Naive thymus-derived CD4-positive, alpha-beta T cell (primary cell): Measurements from ENCODE around the gene MYZAP. TPM values are rescaled to one million over a fixed set of nuclear protein-coding genes. Genes with fewer than 3 reads are reported as not detected.

Experiments used
- ATAC-seq: fragments of 150-1000 bp; cut with Tn5 transposase; 2 replicates; pipeline ENCODE4 v1.10.0; 2021; ENCODE audit warnings: mild to moderate bottlenecking, moderate library complexity
- CTCF ChIA-PET: fragments of 350-600 bp; sonication (Branson Sonifier 250); formaldehyde crosslinking; loops from one replicate; lab custom pipeline; 2021; ENCODE audit warnings: antibody characterized with exemption; lab: Charles Lee
- POLR2A ChIA-PET: fragments of 350-600 bp; sonication (Branson Sonifier 250); formaldehyde crosslinking; loops from one replicate; lab custom pipeline; 2021; ENCODE audit warnings: antibody characterized with exemption, inconsistent platforms; lab: Charles Lee
- DNase-seq, 9 donors: peaks; one replicate each; pipeline versions ENCODE4 v3.0.0 to v3.0.0-alpha.2; 2020 to 2022; ENCODE audit warnings: mixed read lengths in 1 of 9
- H3K27ac ChIP-seq: one replicate; pipeline ENCODE4 v1.7.0; 2013; ENCODE audit warnings: mild to moderate bottlenecking, low read depth, low read length, moderate library complexity
- H3K27me3 ChIP-seq, 2 donors: one replicate each; pipeline ENCODE4 v1.7.0; 2013; ENCODE audit warnings: low read length in 2 of 2, mild to moderate bottlenecking in 2 of 2, moderate library complexity in 2 of 2; ENCODE audit not compliant: control insufficient read depth in 2 of 2, insufficient read depth in 2 of 2
- H3K36me3 ChIP-seq, 3 experiments: 1 replicate in 2 of 3; 2 replicates in 1 of 3; pipeline ENCODE4 v1.7.0; 2013; ENCODE audit warnings: low read length in 3 of 3, mild to moderate bottlenecking in 3 of 3, moderate library complexity in 1 of 3; ENCODE audit not compliant: insufficient read depth in 3 of 3, control insufficient read depth in 2 of 3
- H3K4me1 ChIP-seq, 2 donors: one replicate each; pipeline ENCODE4 v1.7.0; 2013; ENCODE audit warnings: low read length in 2 of 2, mild to moderate bottlenecking in 2 of 2, moderate library complexity in 1 of 2; ENCODE audit not compliant: control insufficient read depth in 2 of 2, insufficient read depth in 2 of 2
- H3K4me3 ChIP-seq: 2 replicates; pipeline ENCODE4 v1.7.0; 2013; ENCODE audit warnings: mild to moderate bottlenecking, low read length
- H3K9me3 ChIP-seq, 3 experiments: 1 replicate in 2 of 3; 2 replicates in 1 of 3; pipeline ENCODE4 v1.7.0; 2013; ENCODE audit warnings: low read length in 3 of 3; ENCODE audit not compliant: control insufficient read depth in 2 of 3
- H3K27ac Mint-ChIP-seq, 9 donors: one replicate each; pipeline ENCODE4 v1.8.0; 2020 to 2022; ENCODE audit warnings: mixed read lengths in 9 of 9, mild to moderate bottlenecking in 8 of 9, moderate library complexity in 5 of 9, inconsistent platforms in 2 of 9
- H3K27me3 Mint-ChIP-seq, 5 donors: one replicate each; pipeline ENCODE4 v1.8.0; 2021 to 2022; ENCODE audit warnings: mixed read lengths in 5 of 5, mild to moderate bottlenecking in 1 of 5
- H3K36me3 Mint-ChIP-seq, 5 donors: one replicate each; pipeline ENCODE4 v1.8.0; 2020 to 2022; ENCODE audit warnings: mixed read lengths in 5 of 5, mild to moderate bottlenecking in 3 of 5, inconsistent platforms in 1 of 5
- H3K4me1 Mint-ChIP-seq, 7 donors: one replicate each; pipeline ENCODE4 v1.8.0; 2020 to 2022; ENCODE audit warnings: mixed read lengths in 7 of 7, mild to moderate bottlenecking in 3 of 7, inconsistent platforms in 1 of 7
- H3K4me3 Mint-ChIP-seq, 10 donors: one replicate each; pipeline ENCODE4 v1.8.0; 2020 to 2022; ENCODE audit warnings: mild to moderate bottlenecking in 10 of 10, mixed read lengths in 10 of 10, moderate library complexity in 6 of 10, inconsistent platforms in 2 of 10
- H3K9me3 Mint-ChIP-seq, 11 donors: one replicate each; pipeline ENCODE4 v1.8.0; 2020 to 2022; ENCODE audit warnings: mixed read lengths in 11 of 11, mild to moderate bottlenecking in 4 of 11, inconsistent platforms in 1 of 11, moderate library complexity in 1 of 11
- intact Hi-C, 2 donors: fragments of 100-400 bp; cut with micrococcal nuclease; formaldehyde crosslinking; loops; one replicate each; pipeline ENCODE4 v1.15.1; 2023
- polyA plus RNA-seq, 2 donors: library from polyadenylated mRNA; unstranded; fragments of 300-500 nt; fragmentation: Illumina TruSeq; gene quantifications; one replicate each; pipeline ENCODE4 v1.2.3, GENCODE V29; 2021
- total RNA-seq, 6 experiments: library from RNA in 5 of 6; stranded (reverse) in 5 of 6; gene quantifications; 1 replicate in 5 of 6; 2 replicates in 1 of 6; pipeline ENCODE4 v1.2.3 and lab custom pipeline; 2021 to 2026

The MYZAP gene
- total and polyA plus RNA-seq, 7 experiments from 2014 or later: 1.1 to 9.7 (median 2.2) TPM; not detected in 1

DNA sequence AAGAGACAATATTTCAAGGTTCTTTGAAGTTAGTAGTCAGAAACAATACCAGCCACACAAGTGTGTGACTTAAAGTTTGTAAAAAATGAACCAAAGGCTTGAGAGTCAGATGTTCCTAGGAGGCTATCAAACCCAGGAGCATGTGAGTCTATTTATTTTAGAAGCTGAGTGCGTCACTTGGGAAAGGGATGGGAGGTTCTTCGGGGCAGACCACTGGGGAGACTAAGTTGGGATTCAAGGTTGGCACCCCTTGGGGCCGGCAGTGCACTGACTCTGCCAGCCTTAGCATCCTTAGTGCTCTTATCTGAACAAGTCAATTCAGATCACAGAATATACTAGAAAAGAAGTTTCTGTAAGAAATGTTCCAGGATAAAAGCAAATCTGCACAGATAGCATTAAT, 64.7 kb downstream of the MYZAP start:
- Histone ChIP-seq H3K4me3 (no peak overlapping the region), H3K27ac (no peak overlapping the region), H3K27me3 (no peaks in the 10 kb centered on the region), H3K36me3 (no peaks in the 10 kb centered on the region), H3K4me1 (no peaks in the 10 kb centered on the region), H3K9me3 (no peaks in the 10 kb centered on the region)
- ChIA-PET POLR2A (no interaction called here), CTCF (interaction anchor here (1.0 to 2.1 kb wide), 4 partner anchors 13 to 94 kb away, joined by 3 to 7 read pairs (median 4); no protein-coding TSS in a partner anchor)
- H3K9me3 Mint-ChIP-seq: no peaks in the 10 kb centered on the region
- H3K4me1 Mint-ChIP-seq: peaks cover 0 to 7% (median 0%) of the 10 kb centered on the region in 7 donors
- no peak overlapping the region for H3K4me3 Mint-ChIP-seq
- no peak for DNase-seq
- intact Hi-C loops: no loop called here
- H3K27ac Mint-ChIP-seq: no peak overlapping the region
- ATAC-seq: no peak
- H3K27me3 Mint-ChIP-seq: peaks cover 0 to 19% (median 0%) of the 10 kb centered on the region in 5 donors
- peaks cover 0 to 3% (median 0%) of the 10 kb centered on the region in 5 donors for H3K36me3 Mint-ChIP-seq

- Histone ChIP-seq H3K27ac (no peak overlapping the region), H3K36me3 (no peaks in the 10 kb centered on the region), H3K9me3 (no peaks in the 10 kb centered on the region), H3K27me3 (no peaks in the 10 kb centered on the region), H3K4me3 (no peak overlapping the region), H3K4me1 (no peaks in the 10 kb centered on the region)
- no peak overlapping the region for H3K4me3 Mint-ChIP-seq
- H3K27me3 Mint-ChIP-seq: peaks cover 0 to 27% (median 0%) of the 10 kb centered on the region in 5 donors
- H3K9me3 Mint-ChIP-seq: no peaks in the 10 kb centered on the region
- H3K4me1 Mint-ChIP-seq: no peaks in the 10 kb centered on the region
- no peak overlapping the region for H3K27ac Mint-ChIP-seq
- DNase-seq: no peak
- no peak for ATAC-seq
- ChIA-PET POLR2A (no interaction called here), CTCF (no interaction called here)
- intact Hi-C loops: no loop called here
- peaks cover 0 to 8% (median 0%) of the 10 kb centered on the region in 5 donors for H3K36me3 Mint-ChIP-seq
These were observed 65.9 kb downstream of the MYZAP start for GRCh38 chr15:57657619-57658018.

- Mint-ChIP-seq H3K27ac (peak overlapping the region in 1 of 9 donors; percentile 47), H3K36me3 (peaks cover 0 to 8% (median 0%) of the 10 kb centered on the region in 5 donors), H3K4me3 (no peak overlapping the region), H3K9me3 (no peaks in the 10 kb centered on the region), H3K27me3 (peaks cover 0 to 31% (median 0%) of the 10 kb centered on the region in 5 donors), H3K4me1 (peaks cover 0 to 1% (median 0%) of the 10 kb centered on the region in 7 donors)
- DNase-seq: no peak
- intact Hi-C loops: no loop called here
- ChIA-PET POLR2A (interaction anchor here (0.9 kb wide), 1 partner anchor 39 kb away, joined by 4 read pairs; no protein-coding TSS in a partner anchor), CTCF (interaction anchor here (1.6 kb wide), 1 partner anchor 198 kb away, joined by 4 read pairs; no protein-coding TSS in a partner anchor)
- no peak overlapping the region for H3K27ac ChIP-seq
- ATAC-seq: no peak
- no peaks in the 10 kb centered on the region for H3K4me1 ChIP-seq
- H3K4me3 ChIP-seq: no peak overlapping the region
- H3K9me3 ChIP-seq: no peaks in the 10 kb centered on the region
- no peaks in the 10 kb centered on the region for H3K36me3 ChIP-seq
- H3K27me3 ChIP-seq: no peaks in the 10 kb centered on the region
These were observed 70.5 kb downstream of the MYZAP start for GRCh38 chr15:57662091-57662744.

DNA sequence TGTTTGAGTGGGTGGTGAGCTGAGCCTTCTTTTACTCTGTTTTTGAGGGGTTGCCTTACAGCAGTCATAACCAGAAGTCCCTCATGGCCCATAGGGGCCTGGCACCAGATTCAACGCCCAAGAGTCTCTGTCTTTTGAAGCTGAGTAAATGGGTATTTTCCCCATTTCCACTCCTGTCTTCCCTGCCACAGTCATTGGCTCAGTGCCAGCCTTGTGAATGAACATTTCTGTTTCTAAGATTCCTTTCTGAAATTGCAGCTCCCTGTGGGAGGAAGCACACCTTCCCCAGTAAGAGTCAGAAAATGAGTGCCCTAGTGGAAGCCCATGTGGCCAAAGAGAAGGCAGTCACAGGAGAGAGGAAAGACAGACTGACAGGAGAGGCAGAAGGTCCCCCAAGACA, 71.1 kb downstream of the MYZAP start:
- H3K27ac ChIP-seq: no peak overlapping the region
- CTCF ChIA-PET: interaction anchor here (1.0 to 1.6 kb wide), 2 partner anchors 67 to 197 kb away, joined by 3 to 4 read pairs; no protein-coding TSS in a partner anchor
- intact Hi-C loops: no loop called here
- Mint-ChIP-seq H3K27ac (no peak overlapping the region), H3K9me3 (no peaks in the 10 kb centered on the region), H3K36me3 (peaks cover 0 to 8% (median 0%) of the 10 kb centered on the region in 5 donors), H3K4me3 (no peak overlapping the region), H3K4me1 (peaks cover 0 to 1% (median 0%) of the 10 kb centered on the region in 7 donors), H3K27me3 (peaks cover 0 to 30% (median 0%) of the 10 kb centered on the region in 5 donors)
- no peaks in the 10 kb centered on the region for H3K4me1 ChIP-seq
- no peaks in the 10 kb centered on the region for H3K9me3 ChIP-seq
- H3K36me3 ChIP-seq: no peaks in the 10 kb centered on the region
- DNase-seq (no peak), ATAC-seq (no peak)
- no peaks in the 10 kb centered on the region for H3K27me3 ChIP-seq
- no peak overlapping the region for H3K4me3 ChIP-seq
- POLR2A ChIA-PET: no interaction called here

GRCh38 chr15:57663262-57663661, 71.6 kb downstream of the MYZAP start:
- Mint-ChIP-seq H3K27me3 (peaks cover 0 to 29% (median 0%) of the 10 kb centered on the region in 5 donors), H3K27ac (no peak overlapping the region), H3K4me3 (no peak overlapping the region), H3K9me3 (no peaks in the 10 kb centered on the region), H3K4me1 (peaks cover 0 to 1% (median 0%) of the 10 kb centered on the region in 7 donors), H3K36me3 (peaks cover 0 to 8% (median 0%) of the 10 kb centered on the region in 5 donors)
- POLR2A ChIA-PET: no interaction called here
- no peak overlapping the region for H3K27ac ChIP-seq
- H3K36me3 ChIP-seq: no peaks in the 10 kb centered on the region
- no peaks in the 10 kb centered on the region for H3K4me1 ChIP-seq
- no peaks in the 10 kb centered on the region for H3K9me3 ChIP-seq
- no peaks in the 10 kb centered on the region for H3K27me3 ChIP-seq
- ATAC-seq (no peak), DNase-seq (no peak)
- intact Hi-C loops: no loop called here
- H3K4me3 ChIP-seq: no peak overlapping the region
- CTCF ChIA-PET: interaction anchor here (0.7 to 1.6 kb wide), 3 partner anchors 29 to 197 kb away, joined by 3 to 4 read pairs (median 4); no protein-coding TSS in a partner anchor

DNA sequence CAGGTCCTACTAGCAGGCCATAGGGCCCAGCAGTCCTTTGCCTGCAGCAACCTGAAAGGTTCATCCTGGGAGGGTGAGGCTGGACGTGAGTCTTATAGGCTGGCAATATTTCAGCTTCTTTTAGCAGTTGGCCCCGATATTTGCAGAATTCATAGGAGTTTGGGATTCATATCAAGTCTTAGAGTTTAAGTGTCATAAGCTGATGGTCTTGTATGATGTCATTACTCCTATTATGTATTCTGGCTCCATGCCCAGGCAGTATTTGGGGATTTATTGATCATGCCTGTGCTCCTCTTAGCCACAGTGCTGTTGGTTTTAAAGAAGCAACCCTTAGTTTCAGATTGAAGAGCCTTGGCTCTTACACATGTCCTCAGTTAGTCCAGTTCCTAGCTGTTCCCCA, 73.5 kb downstream of the MYZAP start:
- intact Hi-C loops: no loop called here
- no peak overlapping the region for H3K27ac ChIP-seq
- no peak overlapping the region for H3K4me3 ChIP-seq
- H3K4me1 Mint-ChIP-seq: peaks cover 0 to 2% (median 0%) of the 10 kb centered on the region in 7 donors
- H3K36me3 ChIP-seq: no peaks in the 10 kb centered on the region
- H3K9me3 ChIP-seq: no peaks in the 10 kb centered on the region
- DNase-seq: no peak
- peaks cover 0 to 5% (median 0%) of the 10 kb centered on the region in 5 donors for H3K36me3 Mint-ChIP-seq
- no peak for ATAC-seq
- ChIA-PET CTCF (interaction anchor here (1.3 to 1.4 kb wide), 2 partner anchors 12 to 196 kb away, joined by 3 to 5 read pairs; no protein-coding TSS in a partner anchor), POLR2A (no interaction called here)
- H3K4me1 ChIP-seq: no peaks in the 10 kb centered on the region
- no peak overlapping the region for H3K4me3 Mint-ChIP-seq
- H3K9me3 Mint-ChIP-seq: no peaks in the 10 kb centered on the region
- peaks cover 0 to 36% (median 0%) of the 10 kb centered on the region in 5 donors for H3K27me3 Mint-ChIP-seq
- H3K27ac Mint-ChIP-seq: no peak overlapping the region
- H3K27me3 ChIP-seq: no peaks in the 10 kb centered on the region
